PFSK-1 (cell line): ENCODE results near the gene DAZAP2.

ENCODE experiments used
- POLR2AphosphoS5 ChIP-seq: IDR thresholded peaks from 2 replicates; pipeline ENCODE4 v1.6.1; 2012; ENCODE audit warnings: low read depth, mild to moderate bottlenecking, control low read depth, low read length, moderate library complexity
- SIN3A ChIP-seq: IDR thresholded peaks from 2 replicates; pipeline ENCODE4 v1.6.1; 2012; ENCODE audit warnings: mild to moderate bottlenecking, low read length, moderate library complexity, borderline replicate concordance; ENCODE audit not compliant: insufficient read depth

DNA sequence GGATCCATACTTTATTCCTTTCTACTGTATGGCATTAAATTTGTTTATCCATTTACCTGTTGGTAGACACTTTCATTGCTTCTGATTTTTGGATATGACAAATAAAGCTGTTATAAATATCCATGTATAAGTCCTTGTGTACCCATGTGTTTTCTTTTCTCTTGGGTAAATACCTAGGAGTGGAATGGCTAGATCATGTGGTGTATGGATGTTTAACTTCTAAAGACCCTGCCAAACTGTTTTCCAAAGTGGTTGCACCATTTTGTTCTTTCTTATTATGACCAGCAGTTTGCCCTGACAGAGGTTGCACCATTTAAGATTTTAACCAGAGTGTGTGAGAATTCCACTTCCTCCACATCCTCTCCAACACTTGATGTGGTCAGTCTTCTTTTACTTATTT lies 6.0 kb upstream of the DAZAP2 start:
- TF ChIP-seq POLR2AphosphoS5 (no peak), SIN3A (no peak)
